NOMO-1 (cell line): ENCODE measurements around the gene METTL23.
A peak's percentile ranks its signal among the peaks of the same experiment; 100 is the strongest.
"Not testable (repeated sequence)": the region's sequence is repeated elsewhere in the genome, so short reads cannot be mapped to it uniquely, and the experiment has no call there.

Source experiments
- DNase-seq, 2 experiments: peaks; one replicate each; lab custom pipeline; 2025; ENCODE audit not compliant: unreplicated experiment in 2 of 2; lab: John Stamatoyannopoulos, UW

METTL23 gene

DNA sequence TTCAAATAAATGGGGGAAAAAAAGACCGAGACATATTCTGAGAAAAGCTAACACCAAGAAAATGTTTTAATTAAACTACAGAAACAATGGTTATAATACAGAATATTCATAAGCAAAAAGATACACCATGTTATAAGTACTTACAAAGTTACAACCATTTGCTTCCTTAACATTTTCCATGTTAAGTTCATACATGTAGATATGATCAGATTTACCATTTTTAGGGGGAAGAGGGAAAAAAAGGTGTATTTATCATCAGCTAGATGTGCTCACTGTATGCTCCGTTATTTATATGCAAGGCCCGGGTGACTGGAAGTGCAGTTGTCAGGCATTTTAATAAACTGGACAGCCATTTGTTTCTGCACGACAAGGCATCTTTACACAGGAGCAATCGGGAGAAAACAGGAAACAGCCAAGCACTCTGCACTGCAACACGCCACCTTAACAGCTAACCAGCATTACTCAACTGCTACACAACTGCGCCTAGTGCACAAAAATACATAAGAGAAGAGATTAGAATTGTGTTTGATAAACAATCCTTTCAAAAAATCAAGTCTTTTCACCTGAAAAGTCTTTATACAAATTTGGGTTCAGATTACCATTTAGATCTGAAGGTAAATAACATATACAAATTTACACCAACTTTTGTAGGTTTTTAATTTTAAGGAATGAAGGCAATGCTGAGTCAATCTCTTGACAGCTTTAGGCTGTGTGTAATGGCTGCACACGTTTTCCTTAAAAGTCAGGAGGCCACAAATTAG lies 7.6 kb downstream of the METTL23 start:
- DNase-seq: peak; percentile 51 to 61

DNA sequence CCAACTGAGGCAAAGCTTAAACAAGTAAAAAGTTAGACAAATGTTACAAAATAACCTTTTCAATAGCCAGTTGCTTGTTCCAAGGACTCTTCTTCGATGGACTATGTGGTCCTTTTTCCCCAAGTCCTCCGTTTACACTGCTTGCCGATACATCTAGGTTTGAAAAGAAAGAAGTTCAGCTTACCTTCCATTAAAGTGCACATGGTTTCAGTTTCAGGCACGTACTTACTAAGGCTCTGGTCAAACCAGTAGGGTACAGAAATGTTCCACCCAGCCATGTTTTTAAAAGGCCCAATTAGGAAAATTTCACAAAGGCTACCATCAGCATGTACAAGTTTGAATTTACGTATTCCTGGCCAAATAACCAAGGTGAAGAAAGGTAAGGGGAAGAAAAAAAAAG lies 8.4 kb downstream of the METTL23 start:
- DNase-seq: peak in 1 of 2 experiments; percentile 59

DNA sequence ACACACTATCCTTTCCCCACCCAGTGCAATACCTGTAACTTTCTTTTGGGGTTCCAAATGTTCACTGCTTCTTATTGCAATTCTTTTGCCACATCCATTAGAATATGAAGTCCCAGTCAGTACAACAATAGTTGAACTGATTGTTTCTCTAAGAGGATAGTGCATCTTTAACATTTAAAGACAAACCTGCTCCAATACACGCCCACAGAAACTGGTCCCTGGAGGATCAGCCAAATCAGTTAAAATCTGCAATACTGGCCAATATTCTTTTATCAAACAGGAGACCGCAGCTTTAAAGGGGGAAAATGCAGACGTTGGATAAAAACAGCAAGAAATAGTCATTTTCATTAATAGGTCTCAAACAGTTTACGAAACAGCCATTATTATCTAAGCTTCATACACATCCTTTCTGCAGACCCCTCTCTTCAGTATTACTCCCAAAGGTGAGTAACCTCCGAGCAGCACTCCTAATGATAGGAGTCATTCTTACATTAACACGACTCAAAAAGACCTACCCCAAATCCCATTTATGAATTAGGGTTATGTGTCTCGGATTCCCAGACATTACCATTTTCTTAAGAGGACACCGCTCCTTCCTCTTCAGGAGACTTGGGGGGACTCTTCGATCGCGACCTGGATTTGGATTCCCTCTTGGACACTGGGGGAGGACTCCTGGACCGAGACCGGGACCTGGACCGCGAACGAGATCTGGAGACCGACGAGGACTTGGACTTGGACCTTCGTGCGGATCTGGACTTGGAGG lies 9.1 kb downstream of the METTL23 start:
- no peak for DNase-seq

DNA sequence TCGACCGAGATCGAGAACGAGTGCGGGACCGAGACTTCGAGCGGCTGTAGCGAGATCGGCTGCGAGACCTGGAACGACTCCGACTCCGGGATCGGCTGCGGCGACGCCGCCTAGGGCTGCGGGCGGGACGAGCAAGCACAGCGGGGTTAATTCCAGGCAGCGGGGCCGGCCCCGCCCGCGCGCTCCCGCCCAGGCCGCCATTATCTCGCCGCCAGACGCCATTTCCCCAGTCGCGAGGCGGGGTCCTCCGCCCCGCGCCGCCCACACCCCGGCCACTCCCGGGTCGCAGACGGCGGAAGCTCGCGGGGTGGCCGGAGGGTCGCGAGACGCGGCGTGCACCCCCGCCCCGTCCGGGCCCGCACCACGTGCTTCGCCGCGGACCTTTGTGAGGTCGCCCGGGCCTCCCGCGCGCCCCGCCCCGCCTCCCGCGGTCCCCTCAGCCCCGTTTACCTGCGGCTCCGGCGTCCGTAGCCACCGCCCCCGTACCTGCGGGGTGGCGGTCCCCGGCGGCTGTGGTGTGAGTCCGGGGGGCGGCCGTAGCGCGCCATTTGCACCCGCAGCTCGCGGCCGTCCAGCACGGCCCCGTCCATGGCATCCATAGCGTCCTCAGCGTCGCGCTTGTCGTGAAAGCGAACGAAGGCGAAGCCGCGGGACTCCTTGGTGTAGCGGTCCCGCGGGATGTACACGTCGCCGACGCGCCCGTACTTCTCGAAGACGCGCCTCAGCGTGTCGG lies 9.9 kb downstream of the METTL23 start:
- peak; percentile 33 to 49 for DNase-seq

DNA sequence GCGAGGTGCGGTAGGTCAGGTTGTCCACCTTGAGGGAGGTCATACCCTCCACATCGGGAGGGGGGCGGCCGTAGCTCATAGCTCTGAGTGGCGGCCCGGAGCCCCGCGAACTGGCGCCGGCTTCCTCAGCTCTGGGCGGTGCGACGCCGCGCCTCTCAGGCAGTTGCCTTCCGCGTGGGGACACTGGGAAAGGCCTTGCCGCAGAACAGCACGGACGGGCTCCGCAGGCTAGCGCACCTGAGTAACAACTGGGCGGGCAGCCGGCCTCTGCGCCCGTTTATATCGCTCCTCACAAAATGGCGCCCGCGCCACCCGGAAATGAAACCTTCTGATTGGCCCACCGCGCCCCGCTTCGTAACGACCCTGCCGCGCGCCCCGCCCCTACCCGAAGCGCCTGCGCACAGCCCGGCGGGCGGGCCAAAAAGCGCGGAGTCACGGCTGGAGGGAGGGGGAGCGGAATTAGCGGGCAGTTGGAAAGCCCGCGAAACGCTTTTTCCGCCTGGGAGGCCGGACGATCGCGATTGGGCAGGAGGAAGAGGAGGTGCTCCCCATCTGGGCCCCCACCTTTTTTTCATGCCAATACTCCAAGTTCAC lies 10.5 kb downstream of the METTL23 start, which contains the start of gene SRSF2:
TSS of gene SRSF2 (minus strand) at position 250 of the 594 bp plus-strand sequence. CDS start at position 79, 171 bp downstream.
- DNase-seq: peak; percentile 99

DNA sequence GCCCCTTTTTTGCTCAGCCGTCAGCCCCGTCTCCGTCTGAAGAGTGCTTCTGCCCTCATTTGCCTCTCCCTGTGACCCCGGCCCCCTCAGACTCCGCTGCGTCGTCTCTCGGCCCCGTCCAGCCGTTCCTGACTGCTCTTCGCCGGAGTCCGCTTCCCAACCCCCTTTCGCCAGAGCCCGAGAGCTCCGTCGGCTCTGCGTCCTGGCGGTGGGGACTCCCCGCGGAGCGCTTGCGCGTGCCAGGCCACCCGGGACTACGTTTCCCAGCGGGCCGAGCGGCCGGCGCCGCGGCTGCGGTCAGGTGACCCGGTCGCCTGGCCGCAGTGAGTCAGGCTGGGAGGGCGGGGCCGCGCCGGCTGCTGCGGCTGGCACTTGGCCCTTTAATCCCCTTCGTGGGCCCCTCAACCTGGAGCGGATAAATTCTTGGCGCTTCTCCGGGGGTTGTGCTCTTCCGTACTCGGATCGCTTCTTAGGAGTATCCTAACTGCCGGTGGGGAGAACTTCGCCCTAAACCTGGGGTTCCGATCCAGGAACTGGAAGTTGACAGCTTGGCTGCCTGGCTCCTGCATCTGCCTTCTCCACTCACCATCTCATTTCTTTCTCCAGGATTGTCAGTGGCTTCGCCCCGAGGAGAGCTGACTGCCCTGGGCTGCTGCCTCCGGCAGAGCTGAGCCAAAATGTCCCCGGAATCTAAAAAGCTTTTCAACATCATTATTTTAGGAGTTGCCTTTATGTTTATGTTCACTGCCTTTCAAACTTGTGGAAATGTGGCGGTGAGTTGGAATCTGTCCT lies 11.2 kb downstream of the METTL23 start, which contains the start of gene MFSD11:
TSS of gene MFSD11 (plus strand) at position 444 of the 792 bp plus-strand sequence. CDS start at position 678, 234 bp downstream.
- DNase-seq: peak; percentile 90 to 97

DNA sequence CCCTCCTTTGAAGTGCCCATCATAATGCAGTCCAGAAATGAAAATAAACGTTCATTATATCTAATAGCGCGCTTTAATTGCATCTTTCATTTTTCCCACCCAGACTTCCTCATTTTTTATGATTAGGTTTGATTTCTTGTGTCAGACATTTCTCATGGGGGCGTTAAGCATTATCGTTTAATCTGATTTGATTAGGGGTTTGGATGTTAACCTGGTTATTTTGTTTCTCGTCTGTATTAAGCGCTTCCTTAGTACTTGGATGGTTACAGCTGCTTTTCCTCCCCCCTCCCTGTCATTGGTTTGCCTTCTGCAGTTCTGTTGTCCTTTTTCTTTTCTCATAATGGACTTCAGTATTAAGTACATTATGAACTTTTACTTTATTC lies 11.8 kb downstream of the METTL23 start:
- DNase-seq: peak in 1 of 2 experiments; percentile 29

DNA sequence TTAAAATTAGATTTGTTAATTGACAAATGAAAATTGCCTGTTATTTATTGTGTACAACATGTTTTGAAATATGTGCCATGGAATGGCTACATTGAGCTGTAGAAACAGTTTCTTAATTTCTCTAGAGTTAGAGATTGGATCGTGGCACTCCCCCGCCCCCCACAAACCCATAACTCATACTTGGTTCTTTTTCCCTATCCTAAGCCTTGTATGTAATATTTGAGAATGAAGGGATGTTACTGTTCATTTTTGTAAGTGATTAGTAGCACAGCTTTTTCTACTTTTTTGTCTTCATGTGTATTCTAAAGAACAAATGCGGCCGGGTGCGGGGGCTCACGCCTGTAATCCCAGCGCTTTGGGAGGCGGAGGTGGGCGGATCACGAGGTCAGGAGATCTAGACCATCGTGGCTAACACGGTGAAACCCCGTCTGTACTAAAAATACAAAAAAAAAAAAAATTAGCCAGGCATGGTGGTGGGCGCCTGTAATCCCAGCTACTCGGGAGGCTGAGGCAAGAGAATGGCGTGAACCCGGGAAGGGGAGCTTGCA lies 13.0 kb downstream of the METTL23 start:
- DNase-seq: not testable (repeated sequence)

DNA sequence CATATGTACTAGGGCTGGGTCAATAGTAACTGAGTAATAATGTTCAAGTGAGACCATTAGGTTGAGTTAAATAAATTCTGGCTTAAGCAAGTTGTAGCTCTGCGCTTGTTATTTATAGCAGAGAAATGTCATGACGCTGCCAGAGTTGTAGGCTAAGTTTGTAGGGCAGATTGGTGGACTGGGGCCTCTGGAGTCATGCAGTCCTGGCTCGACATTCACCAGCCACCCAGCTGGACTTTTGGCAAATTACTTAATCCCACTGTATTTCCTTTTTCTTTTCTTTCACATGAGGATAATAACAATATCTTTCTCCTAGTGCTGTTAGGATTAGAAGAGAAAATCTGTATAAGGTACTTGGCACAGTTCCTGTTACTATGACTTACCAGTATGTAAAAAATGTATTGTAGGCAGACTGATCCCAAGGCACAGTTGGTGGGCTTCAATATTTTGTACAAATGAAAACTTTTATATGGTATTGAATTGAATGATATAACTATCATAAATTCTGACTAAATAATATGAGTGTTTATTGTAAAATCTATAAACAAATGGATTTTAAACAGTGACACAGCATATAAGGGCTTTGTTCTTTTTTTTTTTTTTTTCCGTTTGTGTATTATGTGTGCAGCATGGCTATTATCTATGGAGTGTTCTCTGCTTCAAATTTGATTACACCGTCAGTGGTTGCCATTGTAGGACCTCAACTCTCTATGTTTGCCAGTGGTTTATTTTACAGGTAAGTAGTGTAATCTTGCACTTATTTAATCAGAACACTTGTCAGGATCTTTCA lies 13.9 kb downstream of the METTL23 start:
- DNase-seq: no peak

DNA sequence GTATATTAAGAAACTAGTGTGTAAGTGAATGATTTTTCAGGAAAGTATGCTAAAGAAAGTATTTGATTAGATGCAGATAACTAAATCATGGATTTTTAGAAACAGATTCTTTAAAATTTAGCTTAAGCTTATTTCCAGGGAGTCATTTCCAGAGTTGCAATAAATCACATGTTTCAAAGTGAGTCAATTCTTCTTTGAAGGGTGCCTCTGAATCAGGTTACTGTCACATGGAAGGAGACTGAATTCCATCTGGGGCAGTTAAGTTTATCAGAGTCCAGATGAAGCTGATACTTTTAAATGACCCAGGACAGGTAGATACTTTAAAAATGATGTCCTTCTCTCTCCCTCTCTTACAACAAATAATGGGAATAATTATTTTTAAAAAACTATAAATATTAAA lies 16.3 kb downstream of the METTL23 start:
- DNase-seq: no peak

DNA sequence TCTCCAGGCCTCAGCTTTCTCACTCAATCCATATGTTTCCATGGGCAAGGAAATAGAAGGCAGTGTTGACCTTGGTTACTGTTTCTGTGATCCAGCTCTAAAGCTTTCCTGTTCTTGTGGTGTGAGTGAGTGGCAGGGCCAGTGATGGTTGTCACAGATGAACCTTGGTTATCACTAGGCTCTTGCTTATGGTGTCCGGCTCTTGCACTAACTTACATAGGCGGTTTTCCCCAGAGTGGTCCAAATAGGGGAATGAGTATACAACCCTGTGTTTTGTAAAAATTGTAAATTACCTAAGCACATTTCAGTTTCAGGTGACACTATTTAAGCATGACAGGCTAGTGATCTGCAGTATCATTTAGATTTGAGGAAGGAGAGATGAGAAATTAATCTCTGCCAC lies 18.1 kb downstream of the METTL23 start:
- DNase-seq: no peak

DNA sequence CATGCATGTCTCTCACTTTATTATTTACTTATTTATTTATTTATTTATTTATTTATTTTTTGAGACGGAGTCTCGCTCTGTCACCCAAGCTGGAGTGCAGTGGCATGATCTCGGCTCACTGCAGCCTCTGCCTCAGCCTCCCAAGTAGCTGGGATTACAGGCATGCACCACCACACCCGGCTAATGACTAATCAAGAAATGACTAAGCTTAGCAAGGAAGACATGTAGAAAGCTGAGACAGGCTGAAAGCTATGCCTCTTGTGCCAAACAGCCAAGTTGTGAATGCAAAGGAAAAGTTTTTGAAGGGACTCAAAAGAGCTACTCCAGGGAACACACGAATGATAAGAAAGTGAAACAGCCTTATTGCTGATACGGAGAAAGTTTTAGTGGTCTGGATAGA lies 19.1 kb downstream of the METTL23 start:
- not testable (repeated sequence) for DNase-seq

DNA sequence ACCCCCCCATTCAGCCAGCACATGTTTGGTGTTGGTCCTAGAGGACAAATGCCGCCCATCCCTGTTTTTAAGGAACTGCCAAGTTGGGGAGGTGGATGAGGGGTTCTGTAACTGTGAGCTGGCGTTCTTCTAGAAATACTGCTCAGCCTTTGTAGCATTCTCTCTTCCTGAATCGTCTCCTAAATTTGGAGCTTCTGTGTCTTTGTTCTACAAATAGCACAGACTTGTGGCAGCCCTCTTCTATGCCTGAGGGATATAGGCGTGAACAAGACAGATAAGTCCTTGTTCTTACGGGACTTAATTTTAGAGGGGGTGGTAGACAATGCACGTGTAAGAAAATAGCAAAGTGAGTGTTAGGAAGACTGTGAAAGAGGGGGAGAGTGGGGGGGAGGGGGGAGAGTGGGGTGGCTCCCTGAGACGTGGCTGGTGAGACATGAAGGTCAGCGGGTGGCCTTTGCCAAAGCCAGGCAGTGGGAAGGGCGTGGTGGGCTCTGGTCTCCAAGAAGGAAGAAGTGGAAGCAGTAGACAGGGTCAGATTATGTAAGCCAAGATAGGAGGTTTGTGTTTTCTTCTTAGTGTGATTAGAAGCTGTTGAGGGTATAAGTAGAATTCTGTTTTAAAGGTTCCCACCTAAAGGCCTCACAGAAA lies 21.2 kb downstream of the METTL23 start:
- DNase-seq: no peak

DNA sequence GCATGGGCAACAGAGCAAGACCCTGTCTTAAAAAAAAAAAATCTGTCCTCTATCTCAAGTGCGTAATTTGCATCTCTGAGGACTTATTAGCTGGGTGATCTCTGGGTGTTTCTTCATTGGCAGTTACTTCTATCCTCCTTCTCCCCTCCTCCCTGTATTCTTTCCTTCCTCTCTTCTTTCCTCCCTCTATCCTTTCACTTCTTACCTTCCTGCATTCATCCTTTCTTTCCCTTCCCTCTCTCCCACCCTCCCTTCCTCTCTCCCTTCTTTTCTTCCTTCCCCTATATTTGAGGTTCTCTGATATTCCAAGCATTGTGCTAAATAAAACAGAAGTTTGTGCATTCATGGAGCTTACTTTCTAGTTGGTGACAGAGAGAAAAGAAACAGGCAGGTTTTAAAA lies 22.0 kb downstream of the METTL23 start:
- DNase-seq: no peak

DNA sequence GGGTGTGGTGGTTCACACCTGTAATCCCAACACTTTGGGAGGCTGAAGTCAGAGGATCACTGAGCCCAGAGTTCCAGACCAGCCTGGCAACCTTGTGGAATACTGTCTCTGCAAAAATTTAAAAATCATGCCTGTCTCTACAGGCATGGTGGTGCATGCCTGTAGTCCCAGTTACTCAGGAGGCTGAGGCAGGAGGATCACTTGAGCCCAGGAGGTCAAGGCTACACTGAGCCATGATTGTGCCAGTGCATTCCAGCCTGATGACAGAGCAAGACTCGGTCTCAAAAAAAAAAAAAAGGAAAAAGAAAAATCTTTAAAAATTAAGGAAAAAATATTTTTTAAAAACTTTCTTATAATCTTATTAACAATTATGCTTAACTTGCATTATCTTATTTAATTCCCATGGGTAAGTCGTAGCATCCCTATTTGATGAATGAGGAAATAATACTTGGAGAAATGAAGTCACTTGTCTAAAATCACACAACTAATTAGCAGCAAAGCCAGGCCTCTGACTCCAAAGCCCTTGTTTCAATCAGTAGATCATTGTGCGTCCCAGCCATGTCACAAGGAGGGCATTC lies 24.9 kb downstream of the METTL23 start:
- no peak for DNase-seq

DNA sequence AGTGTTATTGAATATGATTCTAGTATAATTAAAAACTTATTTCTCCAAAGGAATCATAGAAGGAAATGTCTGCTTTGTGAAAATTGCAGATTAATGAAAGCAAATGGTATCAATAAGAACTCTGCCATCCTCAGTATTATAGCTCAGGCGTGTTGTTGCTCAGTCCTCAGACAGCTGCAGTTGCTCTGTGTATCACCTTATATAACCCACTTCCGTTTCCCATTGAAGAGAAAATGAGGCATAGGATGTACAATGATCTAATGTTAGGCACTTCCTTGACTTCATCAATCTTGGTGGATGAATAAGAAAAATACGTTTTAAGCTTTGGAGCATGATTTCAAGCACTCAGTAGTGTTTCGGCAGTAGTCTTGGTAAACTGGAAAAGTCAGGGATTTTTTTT lies 25.4 kb downstream of the METTL23 start:
- no peak for DNase-seq

DNA sequence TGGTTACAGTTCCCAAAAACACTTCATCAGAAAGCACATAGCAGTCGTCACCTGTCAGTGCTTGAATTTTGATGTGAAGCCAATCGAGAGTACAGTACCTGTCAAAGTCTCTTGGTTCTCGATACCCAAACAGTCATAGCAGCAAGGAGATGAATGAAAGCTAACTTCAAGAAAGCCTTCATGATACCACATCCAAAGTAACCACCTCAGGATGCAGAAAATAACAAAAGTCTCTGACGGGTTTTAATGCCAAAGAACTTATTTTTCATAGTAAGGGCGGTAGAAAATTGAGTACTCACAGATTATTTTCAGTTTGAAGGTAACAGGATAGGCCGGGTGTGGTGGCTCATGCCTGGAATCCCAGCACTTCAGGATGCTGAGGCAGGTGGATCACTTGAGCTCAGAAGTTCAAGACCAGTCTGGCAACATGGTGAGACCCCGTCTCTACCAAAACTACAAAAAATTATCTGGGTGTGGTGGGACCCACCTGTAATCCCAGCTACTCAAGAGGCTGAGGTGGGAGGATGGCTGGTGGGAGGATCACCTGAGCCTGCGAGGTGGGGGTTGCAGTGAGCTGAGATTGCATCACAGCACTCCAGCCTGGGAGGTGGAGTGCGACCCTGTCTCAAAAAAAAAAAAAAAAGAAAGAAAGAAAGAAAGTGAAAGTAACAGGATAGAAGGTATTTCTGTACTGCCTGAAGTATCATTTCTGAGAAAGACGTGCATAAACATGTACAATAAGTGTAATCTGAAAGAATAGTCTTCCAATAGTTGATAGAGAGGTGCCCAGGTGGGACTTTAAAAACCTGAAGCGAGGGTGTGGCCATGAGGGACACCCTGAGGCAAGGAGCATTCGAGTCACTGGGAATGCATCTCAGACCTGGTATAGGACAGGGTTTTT lies 26.7 kb downstream of the METTL23 start:
- no peak for DNase-seq
